ENCODE data around the gene L3MBTL3.
A peak's percentile ranks its signal among the peaks of the same experiment; 100 is the strongest.

Gene L3MBTL3

DNA sequence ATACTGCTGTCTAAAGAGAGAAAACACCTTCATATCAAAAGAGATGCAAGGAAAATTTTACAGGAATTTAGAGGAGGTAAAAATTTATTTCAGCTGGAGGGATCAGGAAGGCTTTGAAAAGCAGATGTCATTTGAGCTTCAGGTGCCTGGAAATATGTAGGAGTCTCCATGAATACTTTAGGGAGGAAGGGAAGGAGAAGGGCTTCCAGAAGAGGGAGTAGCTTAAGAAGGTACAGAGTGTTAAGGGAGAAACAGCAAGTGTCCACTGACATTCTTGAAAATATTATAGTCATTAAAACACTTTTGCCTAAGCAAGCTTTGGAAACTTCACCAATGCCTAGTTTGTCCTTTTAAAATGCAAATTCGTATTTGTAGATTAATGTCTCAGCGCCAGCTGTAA lies 27.2 kb downstream of the L3MBTL3 start:
- no peaks in the 10 kb centered on the region for H3K9me3 Mint-ChIP-seq
- no peak overlapping the region for H3K27ac Mint-ChIP-seq
- H3K4me1 Mint-ChIP-seq: peaks cover 39% of the 10 kb centered on the region
- no peak overlapping the region for H3K4me3 Mint-ChIP-seq
- H3K36me3 Mint-ChIP-seq: peaks cover 19% of the 10 kb centered on the region
- H3K27me3 Mint-ChIP-seq: no peaks in the 10 kb centered on the region

GRCh38 chr6:130046671-130047070 lies 28.3 kb downstream of the L3MBTL3 start:
- Mint-ChIP-seq H3K4me3 (no peak overlapping the region), H3K4me1 (peaks cover 28% of the 10 kb centered on the region), H3K36me3 (peaks cover 19% of the 10 kb centered on the region), H3K27ac (no peak overlapping the region), H3K9me3 (no peaks in the 10 kb centered on the region), H3K27me3 (no peaks in the 10 kb centered on the region)

DNA sequence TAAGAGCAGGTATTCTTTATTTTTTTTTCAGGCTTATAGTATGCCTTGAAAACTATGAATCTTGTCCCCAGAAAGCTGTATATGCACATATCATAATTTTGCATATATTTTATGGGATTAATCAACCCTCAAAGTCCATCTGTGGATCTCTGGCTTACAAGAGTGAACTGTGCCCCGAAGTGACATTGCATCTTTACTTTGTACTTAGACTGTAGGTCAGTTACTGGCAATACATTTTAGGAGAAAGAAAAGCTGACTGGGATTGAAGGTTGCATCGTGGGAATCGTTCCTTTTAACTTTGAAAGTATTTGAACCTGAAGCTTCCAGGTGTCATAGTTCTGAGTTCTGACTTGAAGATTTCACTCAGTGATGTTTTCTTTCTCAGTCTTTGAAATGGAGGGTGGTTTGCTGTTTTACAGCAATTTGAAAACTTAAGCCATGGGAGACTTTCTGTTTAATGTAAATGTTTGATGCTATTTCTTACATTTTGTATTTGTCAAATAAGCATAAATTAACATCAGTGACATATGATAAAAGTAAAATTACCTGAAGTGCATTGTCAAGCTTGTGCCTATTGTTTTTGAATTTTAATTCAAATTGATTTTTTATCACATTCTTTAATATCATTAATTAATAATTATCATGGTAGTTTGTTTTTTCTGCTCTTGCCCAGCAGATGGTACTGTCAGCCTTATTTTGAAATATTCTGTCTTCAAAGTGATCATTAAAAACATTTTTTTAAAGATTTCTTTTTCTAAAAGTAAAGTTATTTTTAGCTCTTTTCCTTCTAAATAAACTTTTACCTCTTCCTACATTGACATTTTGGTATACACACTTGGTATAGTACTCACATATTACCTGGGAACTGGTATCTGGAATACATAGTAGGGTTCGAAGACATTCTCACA lies 29.0 kb downstream of the L3MBTL3 start:
- H3K9me3 Mint-ChIP-seq: no peaks in the 10 kb centered on the region
- no peak overlapping the region for H3K27ac Mint-ChIP-seq
- peaks cover 27% of the 10 kb centered on the region for H3K4me1 Mint-ChIP-seq
- H3K4me3 Mint-ChIP-seq: no peak overlapping the region
- H3K27me3 Mint-ChIP-seq: no peaks in the 10 kb centered on the region
- peaks cover 19% of the 10 kb centered on the region for H3K36me3 Mint-ChIP-seq

- Mint-ChIP-seq H3K27me3 (no peaks in the 10 kb centered on the region), H3K9me3 (no peaks in the 10 kb centered on the region), H3K4me3 (no peak overlapping the region), H3K27ac (no peak overlapping the region), H3K4me1 (peaks cover 39% of the 10 kb centered on the region), H3K36me3 (peaks cover 31% of the 10 kb centered on the region)
These were observed 31.8 kb downstream of the L3MBTL3 start for GRCh38 chr6:130050230-130050629.

- Mint-ChIP-seq H3K27me3 (no peaks in the 10 kb centered on the region), H3K9me3 (no peaks in the 10 kb centered on the region), H3K27ac (peak overlapping the region; percentile 42), H3K4me3 (no peak overlapping the region), H3K4me1 (peaks cover 33% of the 10 kb centered on the region), H3K36me3 (peaks cover 45% of the 10 kb centered on the region)
These were observed 36.3 kb downstream of the L3MBTL3 start for GRCh38 chr6:130054725-130055124.

DNA sequence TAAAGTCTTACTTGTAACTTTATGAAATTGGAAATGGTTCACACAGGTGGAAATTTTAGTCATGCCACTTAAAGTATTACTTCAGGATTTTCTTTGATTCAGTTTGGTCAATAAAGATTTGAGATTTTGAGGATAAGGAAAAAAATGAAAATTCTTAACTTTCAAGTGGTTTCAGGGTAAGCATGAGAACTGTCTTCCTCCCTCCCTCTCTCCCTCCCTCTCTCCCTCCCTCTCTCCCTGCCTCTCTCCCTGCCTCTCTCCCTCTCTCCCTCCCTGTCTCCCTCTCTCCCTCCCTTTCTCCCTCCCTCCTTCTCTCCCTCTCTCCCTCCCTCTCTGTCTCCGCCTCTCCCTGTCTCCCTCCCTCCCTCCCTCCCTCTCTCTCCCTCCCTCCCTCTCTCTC lies 36.9 kb downstream of the L3MBTL3 start:
- no peak overlapping the region for H3K27ac Mint-ChIP-seq
- peaks cover 41% of the 10 kb centered on the region for H3K36me3 Mint-ChIP-seq

DNA sequence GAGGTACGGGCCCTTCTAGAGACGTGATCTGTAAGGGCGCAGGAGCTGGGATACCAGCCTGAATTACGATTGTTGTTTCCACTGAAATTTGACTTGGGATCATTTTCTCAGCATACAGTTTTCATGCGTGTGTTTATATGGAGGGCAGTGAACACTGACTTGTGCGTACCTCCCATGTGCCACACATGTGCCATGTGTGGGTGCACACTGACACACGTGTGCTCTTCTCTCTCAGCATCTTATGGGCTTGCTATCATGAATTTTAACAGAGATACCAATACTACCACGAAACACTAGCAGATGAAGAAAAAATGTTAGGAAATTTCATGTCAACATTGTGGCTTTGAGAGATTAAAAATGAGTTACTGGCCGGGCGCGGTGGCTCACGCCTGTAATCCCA lies 39.1 kb downstream of the L3MBTL3 start:
- Mint-ChIP-seq H3K36me3 (peaks cover 42% of the 10 kb centered on the region), H3K27me3 (no peaks in the 10 kb centered on the region), H3K4me3 (no peak overlapping the region), H3K9me3 (no peaks in the 10 kb centered on the region), H3K27ac (no peak overlapping the region), H3K4me1 (peaks cover 32% of the 10 kb centered on the region)

More for the DNA sequence above, 36.9 kb downstream of the L3MBTL3 start:
- Mint-ChIP-seq H3K27me3 (no peaks in the 10 kb centered on the region), H3K4me1 (peaks cover 33% of the 10 kb centered on the region), H3K4me3 (no peak overlapping the region), H3K9me3 (no peaks in the 10 kb centered on the region)

GRCh38 chr6:130063806-130064205 lies 45.4 kb downstream of the L3MBTL3 start:
- Mint-ChIP-seq H3K27ac (no peak overlapping the region), H3K4me1 (peaks cover 3% of the 10 kb centered on the region), H3K4me3 (no peak overlapping the region), H3K27me3 (no peaks in the 10 kb centered on the region), H3K36me3 (peaks cover 13% of the 10 kb centered on the region), H3K9me3 (no peaks in the 10 kb centered on the region)

DNA sequence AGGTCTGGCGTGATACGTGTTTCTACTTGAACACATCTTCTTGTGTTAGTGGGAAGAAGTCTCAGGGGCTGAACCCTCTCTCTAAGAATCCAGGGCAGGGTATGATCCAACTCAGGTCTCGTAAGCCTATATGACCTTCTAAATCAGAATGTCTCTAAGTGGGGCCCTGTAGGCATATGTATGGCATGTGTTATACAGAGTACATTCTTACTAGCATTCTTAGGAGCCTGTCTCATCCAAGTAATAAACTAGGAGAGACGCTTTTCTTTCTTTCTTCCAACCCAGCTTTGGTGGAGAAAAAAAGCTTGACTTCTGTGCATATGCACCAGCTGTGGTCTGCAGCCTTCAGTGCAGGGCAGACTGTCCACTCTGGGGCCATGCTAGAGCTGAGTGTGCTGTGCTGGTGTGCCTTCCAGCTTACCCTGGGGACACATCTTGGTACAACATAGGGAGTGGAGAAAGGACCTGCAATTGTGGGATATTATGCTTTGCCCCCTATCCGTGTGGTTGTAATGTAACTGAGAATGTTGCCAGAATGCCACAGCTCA lies 47.3 kb downstream of the L3MBTL3 start:
- no peak overlapping the region for H3K4me3 Mint-ChIP-seq
- H3K9me3 Mint-ChIP-seq: no peaks in the 10 kb centered on the region
- H3K27me3 Mint-ChIP-seq: no peaks in the 10 kb centered on the region
- peaks cover 3% of the 10 kb centered on the region for H3K4me1 Mint-ChIP-seq
- H3K27ac Mint-ChIP-seq: no peak overlapping the region
- H3K36me3 Mint-ChIP-seq: peaks cover 15% of the 10 kb centered on the region

DNA sequence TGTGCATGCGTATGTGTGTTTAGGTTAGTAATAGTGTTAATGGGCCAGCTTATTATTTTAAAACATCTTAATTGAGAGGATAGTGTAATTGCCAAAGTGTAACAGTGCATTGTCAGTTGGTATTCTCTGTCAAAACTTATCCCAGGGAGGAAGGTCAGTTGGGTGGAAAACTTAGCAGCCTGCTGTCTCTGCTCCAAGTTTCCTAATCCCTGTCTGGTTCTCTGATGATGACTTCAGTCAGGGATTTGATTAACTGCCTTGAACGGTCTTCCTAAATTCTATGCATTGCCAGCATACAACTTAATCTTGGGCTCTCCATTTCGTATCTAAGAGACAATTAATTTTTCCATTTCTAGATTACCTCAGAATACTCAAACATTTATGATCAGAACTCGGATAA lies 51.1 kb downstream of the L3MBTL3 start:
- H3K27me3 Mint-ChIP-seq: no peaks in the 10 kb centered on the region
- H3K36me3 Mint-ChIP-seq: peaks cover 13% of the 10 kb centered on the region
- H3K9me3 Mint-ChIP-seq: no peaks in the 10 kb centered on the region
- H3K4me1 Mint-ChIP-seq: no peaks in the 10 kb centered on the region
- no peak overlapping the region for H3K27ac Mint-ChIP-seq
- H3K4me3 Mint-ChIP-seq: no peak overlapping the region

- H3K4me1 Mint-ChIP-seq: peaks cover 7% of the 10 kb centered on the region
- H3K4me3 Mint-ChIP-seq: no peak overlapping the region
- no peak overlapping the region for H3K27ac Mint-ChIP-seq
- H3K36me3 Mint-ChIP-seq: peaks cover 11% of the 10 kb centered on the region
- no peaks in the 10 kb centered on the region for H3K9me3 Mint-ChIP-seq
- H3K27me3 Mint-ChIP-seq: no peaks in the 10 kb centered on the region
These were observed 51.9 kb downstream of the L3MBTL3 start for GRCh38 chr6:130070326-130070725.

GRCh38 chr6:130070792-130071191 lies 52.4 kb downstream of the L3MBTL3 start:
- Mint-ChIP-seq H3K27me3 (no peaks in the 10 kb centered on the region), H3K4me3 (no peak overlapping the region), H3K27ac (no peak overlapping the region), H3K36me3 (peaks cover 11% of the 10 kb centered on the region), H3K4me1 (peaks cover 12% of the 10 kb centered on the region), H3K9me3 (no peaks in the 10 kb centered on the region)

GRCh38 chr6:130075879-130076460 lies 57.6 kb downstream of the L3MBTL3 start:
- Mint-ChIP-seq H3K36me3 (peaks cover 15% of the 10 kb centered on the region), H3K27ac (no peak overlapping the region), H3K27me3 (no peaks in the 10 kb centered on the region), H3K4me1 (peaks cover 22% of the 10 kb centered on the region), H3K9me3 (no peaks in the 10 kb centered on the region), H3K4me3 (no peak overlapping the region)

DNA sequence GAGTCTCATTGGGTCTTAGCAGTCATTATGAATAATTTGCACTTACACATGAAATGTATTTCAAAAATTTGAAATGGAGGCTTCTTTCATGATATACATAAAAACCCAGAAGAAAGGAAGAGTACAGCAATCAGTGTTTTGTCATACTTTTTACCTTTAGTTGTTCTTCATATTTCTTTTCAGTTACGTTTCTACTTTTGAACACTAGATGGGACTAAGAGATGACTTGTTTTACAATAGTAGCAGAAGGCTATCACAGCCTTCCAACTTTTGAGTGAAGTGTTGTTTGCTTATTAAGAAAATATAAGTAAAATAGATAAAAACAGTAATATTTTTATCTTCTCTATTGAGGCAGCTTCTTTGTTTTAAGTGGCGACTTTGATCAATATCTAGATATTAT lies 58.1 kb downstream of the L3MBTL3 start:
- no peak overlapping the region for H3K27ac Mint-ChIP-seq
- no peaks in the 10 kb centered on the region for H3K27me3 Mint-ChIP-seq
- H3K9me3 Mint-ChIP-seq: no peaks in the 10 kb centered on the region
- peaks cover 22% of the 10 kb centered on the region for H3K4me1 Mint-ChIP-seq
- peaks cover 15% of the 10 kb centered on the region for H3K36me3 Mint-ChIP-seq
- H3K4me3 Mint-ChIP-seq: no peak overlapping the region

GRCh38 chr6:130090796-130091195 lies 72.4 kb downstream of the L3MBTL3 start:
- no peak overlapping the region for H3K4me3 Mint-ChIP-seq
- H3K36me3 Mint-ChIP-seq: peaks cover 36% of the 10 kb centered on the region
- no peaks in the 10 kb centered on the region for H3K9me3 Mint-ChIP-seq
- no peaks in the 10 kb centered on the region for H3K27me3 Mint-ChIP-seq
- H3K4me1 Mint-ChIP-seq: peaks cover 31% of the 10 kb centered on the region
- no peak overlapping the region for H3K27ac Mint-ChIP-seq

GRCh38 chr6:130093546-130093945 lies 75.2 kb downstream of the L3MBTL3 start:
- H3K4me1 Mint-ChIP-seq: peaks cover 31% of the 10 kb centered on the region
- no peaks in the 10 kb centered on the region for H3K9me3 Mint-ChIP-seq
- no peak overlapping the region for H3K27ac Mint-ChIP-seq
- peaks cover 39% of the 10 kb centered on the region for H3K36me3 Mint-ChIP-seq
- H3K4me3 Mint-ChIP-seq: no peak overlapping the region
- H3K27me3 Mint-ChIP-seq: no peaks in the 10 kb centered on the region

Data from activated naive CD4-positive, alpha-beta T cell treated with anti-CD3 and anti-CD28 coated beads, Interleukin-2, amount 50 U/mL, for 24 hours (primary cell).